Astrocyte (in vitro differentiated cells and primary cell): ENCODE results near the gene LTB4R.

ENCODE experiments used
- CTCF ChIP-seq: IDR thresholded peaks from 2 replicates; pipeline ENCODE4 v1.5.1; 2011; ENCODE audit warnings: low read depth, mild to moderate bottlenecking, inconsistent platforms, low read length, moderate library complexity; ENCODE audit not compliant: insufficient read depth
- EZH2 ChIP-seq: IDR thresholded peaks from 2 replicates; pipeline ENCODE4 v1.6.1; 2012; ENCODE audit warnings: mild to moderate bottlenecking, low read length, inconsistent platforms; ENCODE audit not compliant: insufficient read depth

GRCh38 chr14:24277606-24278321 lies 33.5 kb upstream of the LTB4R start:
- TF ChIP-seq CTCF (no peak), EZH2 (no peak)
